Activated CD4-positive, alpha-beta T cell treated with anti-CD3 and anti-CD28 coated beads, Interleukin-2, amount 50 U/mL, for 24 hours (primary cell): ENCODE results near the gene USF1.

ENCODE experiments used
- DNase-seq, 2 donors: peaks; one replicate each; pipeline ENCODE4 v3.0.0-alpha.2; 2020; ENCODE audit warnings: low read depth in 1 of 2, low spot score in 1 of 2

USF1 gene, protein sequence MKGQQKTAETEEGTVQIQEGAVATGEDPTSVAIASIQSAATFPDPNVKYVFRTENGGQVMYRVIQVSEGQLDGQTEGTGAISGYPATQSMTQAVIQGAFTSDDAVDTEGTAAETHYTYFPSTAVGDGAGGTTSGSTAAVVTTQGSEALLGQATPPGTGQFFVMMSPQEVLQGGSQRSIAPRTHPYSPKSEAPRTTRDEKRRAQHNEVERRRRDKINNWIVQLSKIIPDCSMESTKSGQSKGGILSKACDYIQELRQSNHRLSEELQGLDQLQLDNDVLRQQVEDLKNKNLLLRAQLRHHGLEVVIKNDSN

DNA sequence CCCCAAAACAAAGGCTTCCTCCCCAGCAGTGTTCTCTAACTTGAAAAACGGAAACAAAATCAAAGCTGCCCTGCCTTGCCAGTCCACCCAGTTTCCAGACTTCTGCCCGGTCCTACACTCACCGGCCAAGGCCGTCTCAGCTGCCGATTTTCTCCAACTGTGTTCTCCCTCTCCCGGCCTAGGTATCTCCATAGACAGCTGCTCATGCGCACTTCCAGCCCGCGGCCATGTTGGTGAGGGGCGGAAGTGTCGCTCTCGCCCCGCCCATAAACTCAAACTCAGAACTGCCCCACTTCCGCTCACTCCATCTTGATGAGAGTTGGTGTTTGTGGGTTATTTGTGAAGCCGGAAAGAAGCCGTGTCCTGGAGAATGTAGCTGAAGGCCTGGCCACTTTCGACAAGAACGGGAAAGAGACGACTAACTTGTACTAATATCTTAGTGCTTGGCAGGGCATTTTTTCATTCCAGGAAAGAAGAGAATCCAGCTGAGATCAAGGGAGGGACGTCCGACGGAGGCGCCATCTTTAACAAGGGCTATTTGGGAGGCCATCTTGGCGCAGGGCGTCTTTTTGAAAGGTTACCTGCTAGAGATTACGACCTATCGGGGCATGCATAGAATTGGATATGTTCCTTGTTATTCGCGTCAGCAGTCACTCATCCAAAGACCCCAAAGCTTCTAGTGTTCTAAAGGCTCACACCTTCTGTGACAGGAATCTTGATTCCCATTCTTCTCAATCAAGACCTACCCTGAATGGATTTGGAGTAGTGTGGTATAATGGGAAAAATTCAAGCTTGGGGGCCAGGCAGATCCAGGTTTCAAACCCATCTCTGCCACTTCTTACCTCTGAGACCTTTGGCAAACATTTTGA is at the start of gene USF1:
Gene USF1, minus strand, starts transcription at position 242 of the 869 bp plus-strand sequence. CDS start 2,702 bp downstream, outside the sequence.
- peak; percentile 87 to 89 for DNase-seq

DNA sequence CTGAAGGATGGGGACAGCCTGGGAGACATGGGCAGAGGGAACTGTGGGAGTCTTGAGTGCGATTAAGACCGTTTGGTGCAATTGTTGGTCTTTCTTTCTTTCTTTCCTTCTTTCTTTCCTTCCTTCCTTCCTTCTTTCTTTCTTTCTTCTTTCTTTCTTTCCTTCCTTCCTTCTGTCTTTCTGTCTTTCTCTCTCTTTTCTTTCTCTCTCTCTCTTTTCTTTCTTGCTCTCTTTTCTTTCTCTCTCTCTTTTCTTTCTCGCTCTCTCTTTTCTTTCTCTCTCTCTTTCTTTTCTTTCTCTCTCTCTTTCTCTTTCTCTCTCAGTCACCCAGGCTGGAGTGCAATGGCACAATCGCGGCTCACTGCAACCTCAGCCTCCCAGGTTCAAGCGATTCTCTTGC is 49.5 kb upstream of the USF1 start:
- DNase-seq, result no peak

DNA sequence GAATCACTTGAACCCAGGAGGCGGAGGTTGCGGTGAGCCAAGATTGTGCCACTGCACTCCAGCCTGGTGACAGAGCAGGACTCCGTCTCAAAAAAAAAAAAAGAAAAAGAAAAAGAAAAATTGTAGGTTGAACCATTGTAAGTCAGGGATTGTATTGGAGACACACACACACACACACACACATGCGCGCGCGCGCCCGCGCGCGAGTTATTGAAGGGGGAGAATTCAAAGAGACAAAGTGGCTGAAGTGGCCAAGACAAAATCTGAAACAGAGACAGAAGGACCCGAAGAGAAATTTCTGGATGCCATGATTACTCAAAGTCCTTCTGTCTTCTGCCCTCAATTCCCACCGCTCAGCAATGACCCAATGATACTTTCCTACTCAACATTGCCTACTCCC is 48.7 kb upstream of the USF1 start:
- DNase-seq, result no peak

DNA sequence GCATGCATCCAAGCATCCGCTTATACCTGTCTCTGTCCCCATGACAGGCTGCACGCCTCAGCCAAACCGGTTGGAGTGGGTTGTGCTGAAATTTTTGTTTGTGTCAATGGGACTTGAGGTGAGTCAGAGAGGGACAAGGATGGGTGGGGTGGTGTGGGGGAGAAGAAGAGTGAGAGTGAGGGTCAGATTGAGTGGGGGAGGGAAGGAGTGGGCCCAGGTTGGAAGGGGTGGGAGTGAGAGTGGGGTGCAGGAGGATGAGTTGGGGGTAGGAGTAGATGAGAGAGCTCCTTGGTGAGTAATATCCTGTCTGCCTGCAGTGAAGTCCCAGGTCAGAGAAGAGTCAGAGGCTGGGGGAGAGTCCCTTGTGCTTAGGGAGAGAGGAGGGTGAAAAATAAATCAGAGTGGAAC is 46.8 kb upstream of the USF1 start:
- DNase-seq, result peak; percentile 24 to 52

DNA sequence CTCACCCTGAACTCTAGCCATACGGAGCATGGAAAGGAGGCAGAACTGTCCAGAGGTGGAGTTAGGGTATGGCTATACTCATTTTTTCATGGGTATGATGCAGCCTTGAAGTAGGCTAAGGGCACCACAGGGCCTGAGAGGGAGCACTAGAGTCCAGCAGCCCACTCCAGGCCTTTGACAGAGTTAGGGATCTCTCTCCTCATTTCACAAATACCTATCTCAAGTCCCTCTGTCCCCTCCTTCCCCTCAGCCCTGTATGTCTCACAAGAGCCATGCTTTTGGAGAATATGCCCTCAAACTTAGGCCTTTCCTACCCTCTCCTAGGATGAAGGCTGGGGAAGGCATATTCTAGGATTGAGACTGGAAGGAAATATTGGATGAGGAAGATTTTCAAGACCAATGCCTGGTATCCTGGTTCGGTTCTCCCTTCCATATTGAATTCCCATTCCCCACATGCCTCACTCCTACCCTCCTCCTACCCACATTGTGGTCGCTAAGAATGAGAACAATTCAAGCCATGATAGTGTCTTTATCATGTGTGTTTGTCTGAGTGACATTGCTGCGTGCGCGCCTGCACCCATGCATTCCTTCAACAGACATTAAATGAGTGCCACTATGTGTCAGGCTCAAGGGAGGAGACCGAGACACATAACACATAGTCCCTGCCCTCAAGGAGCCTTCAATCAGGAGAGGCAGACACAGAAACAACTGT is 46.2 kb upstream of the USF1 start:
- no peak for DNase-seq

DNA sequence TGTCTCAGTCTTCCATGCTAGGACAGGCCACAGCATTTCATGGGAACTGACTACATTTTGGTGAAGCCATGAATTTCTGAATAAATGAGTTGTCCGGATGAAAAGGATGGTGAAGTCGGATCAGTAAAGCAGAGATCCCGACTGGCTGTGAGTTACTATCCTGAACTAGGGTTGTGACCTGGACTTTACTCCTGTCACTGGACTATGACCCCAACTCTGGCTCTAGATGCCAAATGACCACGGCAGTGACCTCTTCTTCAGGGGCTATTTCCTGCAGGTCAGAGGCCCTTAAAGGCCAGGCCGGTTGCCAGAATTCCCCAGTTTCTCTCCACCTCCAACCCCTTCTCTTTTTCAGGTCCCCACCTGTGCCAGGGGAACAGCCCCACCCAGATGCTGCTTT is 45.3 kb upstream of the USF1 start:
- no peak for DNase-seq

DNA sequence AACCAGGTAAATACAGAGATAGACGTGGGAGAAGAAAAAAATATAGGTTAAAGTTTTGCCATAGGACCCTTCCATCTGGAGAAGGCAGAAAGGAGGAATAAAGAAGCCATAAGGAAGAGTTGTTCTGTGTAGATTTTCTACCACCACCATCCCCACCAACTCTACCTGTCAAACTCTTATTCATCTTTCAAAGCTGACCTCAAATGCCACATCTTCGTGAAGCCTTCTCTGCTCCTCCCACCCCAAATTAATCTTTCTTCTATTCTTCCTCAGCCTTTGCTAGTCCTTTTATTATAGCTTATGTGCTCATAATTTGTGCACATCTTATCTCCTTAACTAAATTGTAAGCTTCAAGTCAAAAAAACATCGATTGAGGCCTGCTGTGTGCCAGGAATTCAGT is 44.8 kb upstream of the USF1 start:
- DNase-seq, result no peak

DNA sequence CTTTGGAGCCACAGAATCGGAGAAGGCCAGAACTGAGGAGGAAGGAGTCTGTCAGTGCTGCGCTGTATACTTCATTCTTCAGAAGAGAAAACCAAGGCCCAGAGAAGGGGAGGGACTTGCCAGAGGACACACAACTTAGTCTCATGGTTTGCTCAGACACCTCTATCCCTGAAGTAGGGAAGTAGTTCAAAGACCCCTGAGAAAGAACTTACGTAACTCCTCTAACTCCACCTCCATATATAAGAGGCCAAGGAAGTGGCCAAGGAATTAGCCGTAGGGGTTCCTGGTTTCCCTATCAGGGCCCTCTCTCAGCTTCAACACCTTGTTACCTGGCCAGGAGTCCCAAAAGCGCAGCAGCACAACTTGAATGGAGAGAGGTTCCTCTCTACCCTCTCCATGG is 44.2 kb upstream of the USF1 start:
- DNase-seq, result no peak

DNA sequence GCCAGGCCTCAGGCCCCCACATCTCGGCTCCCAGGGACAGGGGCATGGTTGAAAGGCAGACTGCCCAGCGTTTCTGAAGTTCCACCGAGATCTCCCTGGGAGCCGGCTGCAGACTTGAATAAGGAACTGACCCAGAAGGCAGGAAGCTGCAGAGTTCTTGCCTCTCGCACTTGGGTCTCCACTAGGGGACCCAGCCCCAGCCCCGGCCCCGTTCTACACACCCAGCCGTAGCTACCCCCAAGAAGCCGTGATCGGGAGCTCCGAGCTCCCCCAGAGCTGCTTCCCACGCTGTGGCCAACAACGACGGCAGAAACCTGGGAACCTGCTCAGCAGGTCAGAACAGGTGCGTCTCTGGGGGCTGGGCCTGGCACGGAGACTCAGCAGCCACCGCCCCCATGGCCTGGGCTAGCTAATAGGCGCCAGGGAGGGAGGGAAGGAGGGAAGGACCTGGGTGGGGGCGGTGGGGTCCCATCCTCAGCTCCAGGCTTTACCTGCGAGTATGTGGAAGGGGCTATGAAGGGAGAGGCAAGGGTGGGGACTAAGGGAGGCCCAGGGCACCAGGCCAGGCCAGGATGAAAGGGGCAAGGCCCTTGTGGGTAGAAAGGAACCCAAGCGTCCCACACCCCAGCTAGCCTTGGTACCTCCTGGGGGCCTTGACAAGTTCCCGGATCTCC is 43.6 kb upstream of the USF1 start, which contains the start of gene NECTIN4:
Gene NECTIN4, minus strand, starts transcription at position 308 of the 674 bp plus-strand sequence. Its CDS starts 262 bp downstream, at position 46.
- no peak for DNase-seq

DNA sequence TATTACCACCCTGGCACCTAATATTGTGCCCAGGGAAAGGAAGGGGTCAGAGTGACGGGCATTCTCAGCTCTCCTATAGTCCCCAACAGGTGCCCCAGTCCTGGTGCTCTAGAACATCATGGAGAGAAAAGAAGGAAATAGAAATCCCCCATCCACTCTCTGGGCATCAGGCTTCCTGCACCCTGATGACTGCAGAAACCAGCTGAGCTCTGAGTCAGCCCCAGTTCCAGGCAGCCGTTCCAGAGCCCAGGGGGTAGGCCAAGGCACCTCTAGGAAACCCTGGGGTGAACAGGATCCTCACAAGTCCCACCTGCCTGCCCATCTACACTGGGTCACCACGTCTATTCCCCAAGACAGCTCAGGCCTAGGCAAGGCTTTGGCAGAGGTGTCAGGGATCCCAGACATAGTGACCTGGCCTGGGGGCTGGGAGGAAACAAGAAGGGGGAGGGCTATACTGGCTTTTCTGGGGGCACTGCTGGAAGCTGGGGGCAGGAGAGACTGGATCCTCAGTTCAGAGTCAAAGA is 42.9 kb upstream of the USF1 start:
- DNase-seq, result no peak

DNA sequence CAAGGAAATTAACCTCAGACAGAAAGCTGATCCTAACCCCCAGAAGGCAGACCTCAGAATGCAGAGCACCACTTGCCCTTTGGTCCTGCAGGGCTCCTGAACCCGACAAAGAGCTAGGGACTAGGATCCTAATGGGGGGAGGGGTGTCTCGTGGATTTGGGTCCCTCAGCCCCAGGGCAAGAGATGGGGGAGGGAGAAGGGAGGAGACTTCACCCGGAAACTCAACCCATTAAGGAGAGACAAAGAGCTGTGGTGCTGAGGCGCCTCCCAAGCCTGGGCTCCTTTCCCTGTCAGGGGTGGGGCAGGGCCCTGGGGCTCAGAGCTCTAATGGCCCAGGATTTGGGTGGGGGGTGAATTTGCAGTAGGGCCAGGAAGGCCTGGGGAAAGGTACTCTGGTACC is 40.7 kb upstream of the USF1 start:
- no peak for DNase-seq

DNA sequence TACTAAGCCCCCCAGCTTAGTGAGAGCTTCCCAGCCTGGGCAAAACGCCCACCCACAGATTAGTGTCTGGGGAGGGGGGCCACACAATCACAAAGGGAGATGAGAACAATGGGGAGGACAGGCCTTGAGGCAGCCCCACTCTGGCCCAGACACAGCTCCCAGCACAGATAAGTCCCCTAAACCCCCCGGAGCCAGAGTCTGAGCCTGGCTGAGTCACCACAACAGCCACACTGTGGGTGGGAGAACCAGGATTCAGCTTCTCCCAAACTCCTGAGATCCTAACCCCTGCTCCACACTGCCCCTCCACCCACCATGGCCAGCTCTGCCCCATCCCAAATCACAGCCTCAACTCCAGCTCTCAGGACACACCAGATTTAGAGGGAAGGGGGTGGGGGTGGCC is 39.4 kb upstream of the USF1 start:
- no peak for DNase-seq

DNA sequence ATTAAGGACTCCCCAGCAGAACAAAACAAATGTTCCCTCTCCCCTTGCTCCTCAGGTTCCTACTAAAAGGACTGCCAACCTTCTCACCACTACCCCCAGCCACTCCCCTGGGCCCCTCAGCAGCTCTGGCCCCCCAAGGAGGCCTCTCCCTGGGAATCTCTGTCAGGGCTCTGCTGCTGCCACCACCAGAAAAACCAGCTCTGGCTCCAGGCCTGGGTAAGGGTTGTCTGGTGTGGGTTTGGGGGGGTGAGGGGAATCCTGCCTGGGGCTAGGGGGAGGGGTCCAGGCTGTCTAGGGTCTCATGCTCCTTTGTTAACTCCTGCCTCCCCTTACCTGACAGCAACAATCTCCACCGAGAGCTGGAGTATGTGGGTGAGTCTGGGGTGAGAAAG is 38.8 kb upstream of the USF1 start:
- DNase-seq, result no peak

DNA sequence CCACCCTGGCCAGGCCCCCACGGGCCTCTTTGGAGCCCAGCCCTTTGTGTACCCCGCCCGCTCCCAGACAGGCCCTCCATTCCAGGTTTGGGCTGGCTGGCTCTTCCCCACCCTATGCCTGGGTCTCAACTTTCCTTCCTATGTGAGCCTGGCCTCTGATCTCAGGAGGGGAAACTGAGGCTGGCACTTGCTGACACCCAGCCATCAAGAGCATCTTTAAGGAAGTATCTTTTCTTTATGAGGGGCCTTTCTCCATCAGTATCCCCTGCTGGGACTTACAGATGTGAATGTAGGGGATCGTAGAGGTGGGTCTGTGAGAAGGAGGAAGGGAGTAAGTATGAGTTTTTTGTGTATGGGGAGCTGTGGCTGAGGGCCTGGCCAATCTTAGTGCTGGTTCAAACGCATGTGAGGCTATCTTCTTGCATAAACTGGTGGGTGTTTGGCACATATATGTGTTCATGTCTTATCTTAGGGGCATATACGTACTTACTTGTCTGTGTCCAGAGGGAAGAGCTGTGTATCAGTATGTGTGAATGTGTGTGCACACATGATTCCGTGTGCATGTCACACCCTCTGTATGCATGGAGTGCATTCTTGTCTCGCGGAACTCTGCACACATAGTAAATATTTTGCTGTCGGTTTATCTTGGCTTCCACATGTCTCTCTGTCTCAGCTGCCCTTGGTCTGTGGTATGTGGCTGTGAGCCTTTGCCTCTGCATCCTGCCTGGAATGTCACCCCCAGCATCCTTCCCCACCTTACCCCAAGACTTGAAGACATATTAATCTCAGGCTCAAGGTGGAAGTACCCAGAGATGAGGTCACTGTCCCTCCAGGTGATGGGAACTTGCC is 38.2 kb upstream of the USF1 start:
- no peak for DNase-seq

DNA sequence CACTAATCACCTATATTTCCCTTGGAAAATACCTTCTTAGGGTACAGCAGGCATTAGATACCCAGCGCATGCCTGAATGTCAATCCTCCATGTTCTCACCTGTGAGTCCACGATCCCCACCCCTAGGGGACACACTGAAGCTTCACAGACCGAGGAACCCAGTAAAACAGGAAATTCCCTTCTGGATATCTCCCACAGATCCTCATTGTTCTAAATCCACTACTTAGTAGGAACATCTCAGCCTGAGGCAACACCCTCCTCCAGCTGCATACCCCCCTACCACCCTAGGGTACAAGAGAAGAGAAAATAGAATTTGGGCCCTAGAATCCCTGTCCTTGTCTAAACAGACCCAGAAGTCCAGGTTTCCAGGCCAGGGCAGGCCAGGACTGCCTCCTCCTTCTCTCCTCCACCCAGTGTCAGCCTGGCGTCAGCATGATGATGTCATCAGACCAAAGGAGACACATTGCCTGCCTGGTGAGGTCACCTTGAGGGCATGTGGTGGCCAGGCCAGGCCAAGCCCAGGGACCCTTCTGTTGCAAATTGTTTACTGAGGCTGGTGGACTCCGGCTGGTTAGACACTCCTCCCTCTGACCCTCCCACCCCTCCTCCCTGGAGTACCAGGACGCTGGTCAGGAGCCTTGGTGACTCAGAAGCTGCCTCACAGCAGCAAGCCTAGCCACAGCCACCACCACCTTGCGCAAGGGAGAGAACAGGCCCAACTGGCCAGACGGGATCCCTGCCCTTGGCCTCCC is 37.4 kb upstream of the USF1 start:
- DNase-seq, result no peak

DNA sequence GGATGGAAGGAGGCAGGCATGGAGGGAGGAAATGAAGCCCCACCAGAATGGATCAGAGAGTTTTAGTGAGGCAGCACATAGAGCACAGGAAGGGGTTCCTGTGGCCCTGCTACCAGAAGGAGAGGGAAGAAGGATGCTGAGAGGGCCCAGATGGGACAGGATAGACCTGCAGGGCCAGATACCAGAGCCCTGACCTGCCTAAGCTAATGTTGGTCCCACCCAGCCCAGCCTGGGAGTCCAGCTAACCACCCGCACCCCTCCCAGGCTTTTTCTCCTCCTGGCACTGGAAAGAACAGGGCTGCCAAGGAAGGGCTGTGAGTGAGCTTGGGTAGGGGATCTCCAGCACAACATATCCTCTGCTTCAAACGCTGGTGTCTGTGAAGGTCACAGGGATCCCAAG is 36.7 kb upstream of the USF1 start:
- no peak for DNase-seq

DNA sequence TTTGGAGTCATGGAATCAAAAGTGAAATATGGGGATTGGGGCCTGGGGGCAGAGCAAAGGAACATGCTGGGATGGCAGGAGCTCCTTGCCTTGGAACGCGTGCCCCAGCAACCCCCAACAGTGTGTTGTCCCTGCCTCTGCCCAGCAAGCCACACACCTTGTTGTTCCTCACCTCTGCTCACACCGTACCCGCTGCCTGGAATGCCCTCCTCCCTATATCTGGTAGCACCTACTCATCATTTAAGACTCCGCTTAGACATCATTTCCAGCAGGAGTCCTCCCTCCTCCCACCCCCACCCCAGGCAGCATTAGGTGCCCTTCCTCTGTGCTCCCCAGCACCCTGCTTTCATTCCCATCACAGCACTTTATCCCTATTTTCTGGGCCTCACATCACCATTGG is 35.7 kb upstream of the USF1 start:
- DNase-seq, result no peak

DNA sequence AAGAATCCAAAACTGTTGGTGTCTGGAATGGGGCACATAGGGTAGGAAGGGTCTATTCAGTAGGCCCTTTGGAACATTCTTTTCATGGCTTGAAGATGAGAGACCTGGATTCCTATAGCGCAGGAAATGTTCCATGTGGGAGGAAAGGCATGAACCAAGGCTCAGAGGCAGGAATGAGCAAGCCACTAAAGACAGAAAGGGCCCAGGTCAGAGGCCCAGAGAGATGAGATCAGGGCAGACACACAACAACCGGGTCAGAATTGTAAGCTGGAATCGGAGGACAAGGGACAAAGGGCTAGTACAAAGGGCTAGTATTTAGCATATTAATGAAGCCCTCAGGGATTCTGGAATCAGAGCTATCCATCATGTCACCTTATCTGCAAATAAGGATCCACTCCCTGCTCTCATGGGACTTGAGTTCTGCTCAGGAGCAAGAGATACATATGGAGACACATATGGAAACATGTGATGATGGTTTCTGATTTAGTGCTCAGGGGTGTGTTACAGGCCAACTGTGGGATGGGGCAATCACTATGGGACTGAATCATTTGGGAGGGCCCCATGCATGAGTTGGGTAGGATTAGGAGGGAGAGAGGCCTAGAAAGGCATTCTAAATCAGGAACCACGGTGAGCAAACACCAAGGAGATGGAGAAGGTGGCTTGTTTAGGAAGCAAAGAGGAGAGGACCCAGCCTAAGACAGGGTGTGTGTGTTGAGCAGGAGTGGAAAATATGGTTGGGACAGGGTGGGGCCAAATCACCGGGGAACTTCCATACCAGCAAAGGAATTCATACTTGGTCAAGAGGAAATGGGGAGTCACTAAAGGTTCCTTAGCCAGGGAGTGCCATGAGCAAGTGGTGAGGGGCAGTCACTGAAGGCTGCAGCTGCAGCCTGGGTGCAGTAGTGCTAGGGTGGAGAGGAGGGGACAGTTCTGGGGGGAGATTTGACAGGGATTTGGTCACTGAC is 34.9 kb upstream of the USF1 start:
- DNase-seq, result no peak
